ENCODE data around the gene NAALADL2. TPM values are rescaled to one million over a fixed set of nuclear protein-coding genes. Genes with fewer than 3 reads are reported as not detected.

The NAALADL2 gene
- total and polyA plus RNA-seq, 2 of the 13 experiments (the other 11 are each of a cell fraction or from before 2014, with no cell fraction given), result 0.08 TPM; not detected in 1

GRCh38 chr3:175737646-175738572, 878.8 kb downstream of the NAALADL2 start:
- CTCF ChIA-PET (ENCODE audit: low intra/inter-chr PET ratio, low total read pairs), result no interaction called here
- intact Hi-C loops (cut with micrococcal nuclease; ENCODE audit: unreplicated experiment) (no loop called here), in situ Hi-C loops (cut with HindIII; ENCODE audit: extremely low pct_ligation_motif_present, low pct_unique_long_range_greater_than_20kb) (no loop called here)
- Histone ChIP-seq H3K36me3 (replicated peaks in 1 of 2; ENCODE audit: control insufficient read depth in 1 of 2, insufficient read depth in 2 of 2, low read length in 2 of 2) (no peaks in the 10 kb centered on the region), H3K4me2 (ENCODE audit: low read depth, low read length) (no peak overlapping the region), H3K9ac (ENCODE audit: insufficient read depth, low read depth, low read length) (no peak overlapping the region), H3K27ac (ENCODE audit: extremely low read length, insufficient read depth, low read length) (no peak overlapping the region), H3K4me3 (replicated peaks in 1 of 3; ENCODE audit: insufficient read depth in 1 of 3, low read depth in 2 of 3, low read length in 3 of 3) (no peak overlapping the region), H3K27me3 (ENCODE audit: control insufficient read depth in 1 of 2, insufficient read depth in 2 of 2, low read length in 2 of 2) (no peaks in the 10 kb centered on the region), H2AFZ (ENCODE audit: low read length) (no peak overlapping the region), H4K20me1 (ENCODE audit: insufficient read depth, low read length) (no peaks in the 10 kb centered on the region), H3K4me1 (ENCODE audit: insufficient read depth, low read length) (no peaks in the 10 kb centered on the region), H3K79me2 (ENCODE audit: insufficient read depth, low read length) (no peaks in the 10 kb centered on the region), H3K9me3 (ENCODE audit: low read length) (peaks cover 36% of the 10 kb centered on the region)
- DNase-seq (ENCODE audit: low spot score) (no peak), ATAC-seq (no peak), FAIRE-seq (no peak)
- BruUV-seq (replicated peaks), result no TSS peak
- 29% methylated on average over 7 of the region's 7 CpGs for WGBS (ENCODE audit: low lambda C conversion rate)
- TF ChIP-seq, protein P1, sequence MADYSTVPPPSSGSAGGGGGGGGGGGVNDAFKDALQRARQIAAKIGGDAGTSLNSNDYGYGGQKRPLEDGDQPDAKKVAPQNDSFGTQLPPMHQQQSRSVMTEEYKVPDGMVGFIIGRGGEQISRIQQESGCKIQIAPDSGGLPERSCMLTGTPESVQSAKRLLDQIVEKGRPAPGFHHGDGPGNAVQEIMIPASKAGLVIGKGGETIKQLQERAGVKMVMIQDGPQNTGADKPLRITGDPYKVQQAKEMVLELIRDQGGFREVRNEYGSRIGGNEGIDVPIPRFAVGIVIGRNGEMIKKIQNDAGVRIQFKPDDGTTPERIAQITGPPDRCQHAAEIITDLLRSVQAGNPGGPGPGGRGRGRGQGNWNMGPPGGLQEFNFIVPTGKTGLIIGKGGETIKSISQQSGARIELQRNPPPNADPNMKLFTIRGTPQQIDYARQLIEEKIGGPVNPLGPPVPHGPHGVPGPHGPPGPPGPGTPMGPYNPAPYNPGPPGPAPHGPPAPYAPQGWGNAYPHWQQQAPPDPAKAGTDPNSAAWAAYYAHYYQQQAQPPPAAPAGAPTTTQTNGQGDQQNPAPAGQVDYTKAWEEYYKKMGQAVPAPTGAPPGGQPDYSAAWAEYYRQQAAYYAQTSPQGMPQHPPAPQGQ (CRISPR knock-in tag; IDR thresholded peaks at IDR 0.05; ENCODE audit: borderline replicate concordance), result no peak
- no peak for TF ChIP-seq ELF1 (CRISPR knock-in tag; IDR thresholded peaks at IDR 0.05)
- TF ChIP-seq RFX1 (IDR thresholded peaks at IDR 0.05), result no peak
- TF ChIP-seq TOE1 (CRISPR knock-in tag; IDR thresholded peaks at IDR 0.05), result no peak
- no peak for TF ChIP-seq SP2 (CRISPR knock-in tag; IDR thresholded peaks at IDR 0.05)
- no peak for TF ChIP-seq MIER3 (CRISPR knock-in tag; IDR thresholded peaks at IDR 0.05; ENCODE audit: borderline replicate concordance)
- POLR2A ChIA-PET, result no interaction called here

DNA sequence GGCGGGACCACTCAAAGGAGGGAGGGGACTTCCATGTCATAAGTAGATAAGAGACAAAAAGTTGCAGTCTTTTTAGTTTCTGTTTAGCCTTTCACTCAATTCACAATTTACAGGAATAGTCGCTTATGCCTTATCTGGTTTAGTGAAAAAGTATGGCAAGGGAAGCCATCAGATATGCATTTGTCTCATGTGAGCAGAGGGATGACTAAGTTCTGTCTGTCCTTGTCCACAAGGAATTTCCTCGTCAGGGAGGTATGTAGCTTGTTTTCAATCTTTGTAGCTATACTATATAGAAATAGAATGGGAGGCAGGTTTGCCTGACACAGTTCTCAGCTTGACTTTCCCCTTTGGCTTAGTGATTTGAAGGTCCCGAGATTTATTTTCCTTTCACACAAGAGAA, 882.8 kb downstream of the NAALADL2 start:
- H4K20me1 ChIP-seq (ENCODE audit: insufficient read depth, low read length), result no peaks in the 10 kb centered on the region
- H3K36me3 ChIP-seq (replicated peaks in 1 of 2; ENCODE audit: control insufficient read depth in 1 of 2, insufficient read depth in 2 of 2, low read length in 2 of 2), result no peaks in the 10 kb centered on the region
- H3K27me3 ChIP-seq (ENCODE audit: control insufficient read depth in 1 of 2, insufficient read depth in 2 of 2, low read length in 2 of 2), result no peaks in the 10 kb centered on the region
- DNase-seq (ENCODE audit: low spot score), result no peak
- H3K4me2 ChIP-seq (ENCODE audit: low read depth, low read length), result no peak overlapping the region
- WGBS (ENCODE audit: low lambda C conversion rate), result 14% methylated on average over 4 of the region's 4 CpGs
- ChIA-PET POLR2A (no interaction called here), CTCF (ENCODE audit: low intra/inter-chr PET ratio, low total read pairs) (no interaction called here)
- no peak overlapping the region for H2AFZ ChIP-seq (ENCODE audit: low read length)
- H3K79me2 ChIP-seq (ENCODE audit: insufficient read depth, low read length), result no peaks in the 10 kb centered on the region
- H3K9ac ChIP-seq (ENCODE audit: insufficient read depth, low read depth, low read length), result no peak overlapping the region
- no peak for ATAC-seq
- BruUV-seq (replicated peaks), result no TSS peak
- peaks cover 18% of the 10 kb centered on the region for H3K9me3 ChIP-seq (ENCODE audit: low read length)
- FAIRE-seq, result no peak
- H3K4me3 ChIP-seq (replicated peaks in 1 of 3; ENCODE audit: insufficient read depth in 1 of 3, low read depth in 2 of 3, low read length in 3 of 3), result no peak overlapping the region
- H3K4me1 ChIP-seq (ENCODE audit: insufficient read depth, low read length), result no peaks in the 10 kb centered on the region
- intact Hi-C loops (cut with micrococcal nuclease; ENCODE audit: unreplicated experiment), result no loop called here
- H3K27ac ChIP-seq (ENCODE audit: extremely low read length, insufficient read depth, low read length), result no peak overlapping the region
- in situ Hi-C loops (cut with HindIII; ENCODE audit: extremely low pct_ligation_motif_present, low pct_unique_long_range_greater_than_20kb), result no loop called here
- TF ChIP-seq ZBTB43 (CRISPR knock-in tag; conservative IDR thresholded peaks at IDR 0.05), result no peak
- no peak for TF ChIP-seq KLF13 (CRISPR knock-in tag; IDR thresholded peaks at IDR 0.05)
- TF ChIP-seq, protein P2, sequence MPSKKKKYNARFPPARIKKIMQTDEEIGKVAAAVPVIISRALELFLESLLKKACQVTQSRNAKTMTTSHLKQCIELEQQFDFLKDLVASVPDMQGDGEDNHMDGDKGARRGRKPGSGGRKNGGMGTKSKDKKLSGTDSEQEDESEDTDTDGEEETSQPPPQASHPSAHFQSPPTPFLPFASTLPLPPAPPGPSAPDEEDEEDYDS (CRISPR knock-in tag; IDR thresholded peaks at IDR 0.05), result no peak
- no peak for TF ChIP-seq ZEB1 (IDR thresholded peaks at IDR 0.05; ENCODE audit: insufficient replicate concordance, low read depth)
- TF ChIP-seq, protein P3, sequence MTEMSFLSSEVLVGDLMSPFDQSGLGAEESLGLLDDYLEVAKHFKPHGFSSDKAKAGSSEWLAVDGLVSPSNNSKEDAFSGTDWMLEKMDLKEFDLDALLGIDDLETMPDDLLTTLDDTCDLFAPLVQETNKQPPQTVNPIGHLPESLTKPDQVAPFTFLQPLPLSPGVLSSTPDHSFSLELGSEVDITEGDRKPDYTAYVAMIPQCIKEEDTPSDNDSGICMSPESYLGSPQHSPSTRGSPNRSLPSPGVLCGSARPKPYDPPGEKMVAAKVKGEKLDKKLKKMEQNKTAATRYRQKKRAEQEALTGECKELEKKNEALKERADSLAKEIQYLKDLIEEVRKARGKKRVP (CRISPR knock-in tag; IDR thresholded peaks at IDR 0.05), result no peak
- TF ChIP-seq PCBP2 (optimal IDR thresholded peaks at IDR 0.05; ENCODE audit: low read depth, low read length, poor library complexity, severe bottlenecking), result no peak
